Tibial nerve (tissue), 4 donors: ENCODE data around the gene FHAD1. TPM values are rescaled to one million over a fixed set of nuclear protein-coding genes. Genes with fewer than 3 reads are reported as not detected.

Experiments
- DNase-seq, 2 donors: peaks; one replicate each; pipeline ENCODE4 v3.0.0-alpha.2; 2019; ENCODE audit warnings: low spot score in 2 of 2
- H3K27ac ChIP-seq, 4 donors: fragments of 200-600 bp; sonication (generic) in 3 of 4; one replicate each; pipeline ENCODE4 v1.5.1; 2017 to 2019; ENCODE audit warnings: mild to moderate bottlenecking in 1 of 4
- H3K27me3 ChIP-seq, 2 donors: fragments of 200-600 bp; sonication (generic) in 1 of 2; one replicate each; pipeline versions ENCODE4 v1.5.1 to v1.6.0; 2017 to 2019
- H3K36me3 ChIP-seq, 3 donors: fragments of 200-600 bp; sonication (generic); one replicate each; pipeline ENCODE4 v1.5.1; 2018 to 2019
- H3K4me1 ChIP-seq, 4 donors: fragments of 200-600 bp; sonication (generic) in 3 of 4; one replicate each; pipeline ENCODE4 v1.5.1; 2017 to 2019
- H3K4me3 ChIP-seq, 4 donors: fragments of 200-600 bp; sonication (generic) in 3 of 4; one replicate each; pipeline ENCODE4 v1.5.1; 2017 to 2019; ENCODE audit warnings: mild to moderate bottlenecking in 1 of 4, moderate library complexity in 1 of 4
- H3K9me3 ChIP-seq, 4 donors: fragments of 200-600 bp; sonication (generic) in 3 of 4; one replicate each; pipeline ENCODE4 v1.5.1; 2017 to 2019
- CTCF ChIP-seq, 5 experiments: fragments of 200-600 bp in 3 of 5; fragments of 450-650 bp in 2 of 5; sonication (generic) in 3 of 5; IDR thresholded peaks; one replicate each; pipeline ENCODE4 v1.5.1; 2016 to 2019; ENCODE audit warnings: antibody characterized with exemption in 5 of 5, mild to moderate bottlenecking in 3 of 5, moderate library complexity in 2 of 5
- EP300 ChIP-seq, 2 donors: sonication (generic); formaldehyde crosslinking; IDR thresholded peaks; one replicate each; pipeline ENCODE4 v1.6.1; 2017; ENCODE audit warnings: antibody characterized with exemption in 2 of 2, mild to moderate bottlenecking in 1 of 2
- POLR2A ChIP-seq, 2 donors: fragments of 450-650 bp; IDR thresholded peaks; one replicate each; pipeline ENCODE4 v1.6.1; 2017; ENCODE audit warnings: antibody characterized with exemption in 2 of 2, mild to moderate bottlenecking in 2 of 2, moderate library complexity in 2 of 2
- WGBS, 2 donors: methylation state at CpG; one replicate each; pipeline ENCODE4 v1.1.5; 2018; 5-methylcytosine and 5-hydroxymethylcytosine counted together
- total RNA-seq, 4 donors: library from RNA; depleted of rRNA; stranded (reverse); fragments of >200 nt; gene quantifications; one replicate each; pipeline ENCODE4 v1.1.0, GENCODE V29; 2016

Gene FHAD1
- total RNA-seq, 4 donors from 2014 or later, result 0.30 to 0.63 TPM; not detected in 2

- Histone ChIP-seq H3K36me3 (no peaks in the 10 kb centered on the region), H3K27me3 (no peaks in the 10 kb centered on the region), H3K27ac (no peak overlapping the region), H3K9me3 (peaks cover 0 to 7% (median 0%) of the 10 kb centered on the region in 4 donors), H3K4me3 (no peak overlapping the region), H3K4me1 (no peaks in the 10 kb centered on the region)
- TF ChIP-seq POLR2A (IDR thresholded peaks at IDR 0.05) (no peak), EP300 (IDR thresholded peaks at IDR 0.05) (no peak), CTCF (IDR thresholded peaks at IDR 0.05) (no peak)
- DNase-seq, result no peak
- 80 to 87% methylated on average over 4 of the region's 4 CpGs for WGBS, 2 donors
Measured at GRCh38 chr1:15286452-15286851, 39.4 kb downstream of the FHAD1 start.

- no peaks in the 10 kb centered on the region for H3K27me3 ChIP-seq
- H3K36me3 ChIP-seq, result no peaks in the 10 kb centered on the region
- H3K4me1 ChIP-seq, result no peaks in the 10 kb centered on the region
- 73 to 79% methylated on average over 9 of the region's 9 CpGs for WGBS, 2 donors
- no peak overlapping the region for H3K27ac ChIP-seq
- TF ChIP-seq POLR2A (IDR thresholded peaks at IDR 0.05), result no peak
- no peak for TF ChIP-seq EP300 (IDR thresholded peaks at IDR 0.05)
- TF ChIP-seq CTCF (IDR thresholded peaks at IDR 0.05), result no peak
- DNase-seq, result no peak
- H3K4me3 ChIP-seq, result no peak overlapping the region
- H3K9me3 ChIP-seq, result peaks cover 0 to 14% (median 0%) of the 10 kb centered on the region in 4 donors
Measured at GRCh38 chr1:15287035-15287979, 40.3 kb downstream of the FHAD1 start.

GRCh38 chr1:15288173-15288926, 41.3 kb downstream of the FHAD1 start:
- DNase-seq, result no peak
- H3K27ac ChIP-seq, result no peak overlapping the region
- H3K4me1 ChIP-seq, result no peaks in the 10 kb centered on the region
- H3K4me3 ChIP-seq, result no peak overlapping the region
- H3K27me3 ChIP-seq, result no peaks in the 10 kb centered on the region
- TF ChIP-seq CTCF (IDR thresholded peaks at IDR 0.05), result no peak
- WGBS, 2 donors, result 71 to 83% methylated on average over 10 of the region's 10 CpGs
- peaks cover 0 to 14% (median 0%) of the 10 kb centered on the region in 4 donors for H3K9me3 ChIP-seq
- no peaks in the 10 kb centered on the region for H3K36me3 ChIP-seq

DNA sequence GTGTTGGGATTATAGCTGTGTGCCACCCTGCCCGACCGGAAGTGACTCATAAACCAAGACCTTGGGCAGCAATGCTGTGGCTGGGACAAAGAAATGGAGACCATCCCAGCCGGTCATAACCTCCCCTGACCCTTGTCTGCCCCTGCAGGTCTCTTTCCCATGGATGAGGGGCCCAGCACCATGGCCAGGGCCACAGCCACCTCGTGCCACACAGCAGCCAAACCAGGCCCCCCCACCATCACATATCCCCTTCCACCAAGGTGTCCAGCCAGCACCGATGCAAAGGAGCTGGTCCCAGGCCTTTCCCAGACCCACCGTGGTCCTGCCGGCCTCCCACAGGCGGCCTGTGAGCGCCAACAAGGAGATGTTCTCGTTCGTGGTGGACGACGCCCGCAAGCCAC, 42.2 kb downstream of the FHAD1 start:
- WGBS, 2 donors, result 71 to 78% methylated on average over 13 of the region's 14 CpGs
- Histone ChIP-seq H3K27ac (no peak overlapping the region), H3K27me3 (no peaks in the 10 kb centered on the region), H3K9me3 (peaks cover 0 to 14% (median 0%) of the 10 kb centered on the region in 4 donors), H3K4me1 (no peaks in the 10 kb centered on the region), H3K36me3 (no peaks in the 10 kb centered on the region), H3K4me3 (no peak overlapping the region)
- DNase-seq, result no peak
- TF ChIP-seq POLR2A (IDR thresholded peaks at IDR 0.05), result no peak
- no peak for TF ChIP-seq CTCF (IDR thresholded peaks at IDR 0.05)
- TF ChIP-seq EP300 (IDR thresholded peaks at IDR 0.05), result no peak

DNA sequence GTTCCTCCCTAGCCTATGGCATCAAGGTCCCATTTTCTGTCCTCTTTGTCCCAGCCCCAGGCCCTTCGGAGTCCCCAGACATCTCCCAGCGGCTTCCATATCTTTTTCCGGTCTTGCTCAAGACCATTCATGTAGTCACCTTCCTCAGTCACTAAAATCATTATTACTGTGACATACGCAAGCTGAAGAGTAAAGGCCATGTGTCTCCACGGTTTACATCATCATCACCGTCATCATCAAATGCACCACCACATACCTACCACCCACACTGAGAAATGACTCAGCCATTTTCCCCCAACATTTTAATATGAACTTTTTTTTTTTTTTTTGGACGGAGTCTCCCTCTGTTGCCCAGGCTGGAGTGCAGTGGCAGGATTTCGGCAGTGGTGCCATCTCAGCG, 43.4 kb downstream of the FHAD1 start:
- Histone ChIP-seq H3K4me3 (no peak overlapping the region), H3K27me3 (no peaks in the 10 kb centered on the region), H3K27ac (no peak overlapping the region), H3K9me3 (peaks cover 0 to 14% (median 0%) of the 10 kb centered on the region in 4 donors), H3K4me1 (no peaks in the 10 kb centered on the region), H3K36me3 (no peaks in the 10 kb centered on the region)
- TF ChIP-seq EP300 (IDR thresholded peaks at IDR 0.05) (no peak), CTCF (IDR thresholded peaks at IDR 0.05) (no peak), POLR2A (IDR thresholded peaks at IDR 0.05) (no peak)
- 87 to 91% methylated on average over 9 of the region's 9 CpGs for WGBS, 2 donors
- no peak for DNase-seq
